Activated naive CD4-positive, alpha-beta T cell treated with anti-CD3 and anti-CD28 coated beads, Interleukin-2, amount 50 U/mL, for 16 hours (primary cell): Measurements from ENCODE around the gene PLCD4.
A peak's percentile ranks its signal among the peaks of the same experiment; 100 is the strongest.

Source experiments
- DNase-seq: peaks from one replicate; pipeline ENCODE4 v3.0.0-alpha.2; 2020

The PLCD4 gene

DNA sequence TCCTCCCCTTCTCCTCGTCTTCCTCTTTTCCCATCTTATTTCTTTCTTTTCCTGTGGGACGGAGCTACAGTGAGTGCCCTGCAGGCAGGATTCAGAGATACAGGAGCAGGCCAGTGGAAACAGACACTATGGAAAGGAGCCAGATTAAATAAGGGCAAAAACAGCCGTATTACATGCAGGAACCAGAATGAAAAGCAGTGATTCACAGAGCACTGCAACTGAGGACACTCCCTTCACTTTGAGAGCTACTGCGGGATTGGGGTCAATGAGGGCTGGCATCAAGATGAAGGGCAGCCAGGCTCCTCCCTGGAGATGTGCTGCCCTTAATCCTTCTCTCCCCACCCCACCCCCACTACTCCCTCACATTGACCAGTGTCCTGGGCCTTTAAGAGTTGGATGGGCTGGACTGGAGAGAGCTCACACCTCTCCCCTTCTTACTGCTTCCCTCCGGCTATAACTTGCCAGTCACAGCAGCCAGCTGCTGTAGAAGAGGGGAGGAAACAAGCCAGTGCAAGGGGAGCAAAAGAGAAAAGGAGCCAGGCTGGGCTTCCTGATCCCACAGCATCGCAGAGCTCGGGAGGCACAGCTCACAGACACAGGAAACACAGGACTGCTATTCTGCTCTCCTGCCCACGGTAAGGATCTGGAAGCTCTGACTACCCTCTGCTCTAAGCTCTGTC, at the start of gene PLCD4:
Gene PLCD4 (plus strand): TSS at position 464 of the 680 bp plus-strand sequence. CDS start 7,841 bp downstream, outside the sequence.
- DNase-seq, result no peak

DNA sequence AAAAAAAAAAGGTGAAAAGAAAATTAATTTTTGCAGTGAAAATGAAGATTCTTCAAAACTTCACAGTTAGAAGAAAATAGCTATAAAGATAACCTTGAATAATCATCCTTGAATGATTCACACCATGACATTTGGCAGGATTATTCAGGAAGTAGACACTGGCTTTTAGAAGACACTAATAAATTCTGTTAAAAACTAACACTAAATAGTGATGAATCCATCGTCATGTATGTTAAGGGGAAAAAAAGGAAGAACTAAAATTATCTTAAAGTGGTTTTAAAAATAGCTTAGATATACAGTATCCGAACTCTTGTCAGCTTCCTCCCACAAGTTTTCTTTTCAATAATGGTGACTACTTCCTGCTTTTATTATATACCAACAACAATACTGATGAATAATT, 49.8 kb upstream of the PLCD4 start:
- no peak for DNase-seq

DNA sequence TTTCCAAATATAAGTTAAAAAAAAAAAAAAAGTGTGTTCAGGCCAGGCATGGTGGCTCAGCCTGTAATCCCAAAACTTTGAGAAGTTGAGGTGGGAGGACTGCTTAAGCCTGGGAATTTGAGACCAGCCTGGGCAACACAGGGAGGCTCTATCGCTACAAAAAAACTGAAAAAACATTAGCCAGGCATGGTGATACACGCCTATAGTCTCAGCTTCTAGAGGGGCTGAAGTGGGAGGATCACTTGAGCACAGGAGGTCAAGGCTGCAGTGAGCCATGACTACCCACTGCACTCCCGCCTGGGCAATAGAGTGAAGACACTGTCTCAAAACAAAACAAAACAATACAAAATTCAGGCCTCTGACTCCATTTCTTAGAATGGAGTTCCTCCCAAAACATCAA, 48.7 kb upstream of the PLCD4 start:
- no peak for DNase-seq

DNA sequence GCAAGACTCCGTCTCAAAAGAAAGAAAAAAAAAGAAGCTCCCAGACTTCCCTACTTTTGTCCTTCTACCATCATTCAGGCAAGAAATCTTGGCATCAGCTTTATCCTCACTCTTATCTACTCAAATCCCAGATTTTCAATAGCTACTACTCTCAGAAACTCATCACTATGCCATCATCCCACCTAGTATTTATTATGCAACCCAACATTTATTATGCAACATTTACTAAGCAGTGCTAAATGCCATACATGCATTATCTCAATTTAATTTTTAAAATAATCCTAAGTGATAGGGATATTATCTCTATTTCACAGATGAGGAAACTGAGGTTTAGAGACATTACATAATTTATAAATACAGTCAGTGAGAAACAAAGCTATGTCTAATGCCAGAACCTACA, 43.6 kb upstream of the PLCD4 start:
- no peak for DNase-seq

DNA sequence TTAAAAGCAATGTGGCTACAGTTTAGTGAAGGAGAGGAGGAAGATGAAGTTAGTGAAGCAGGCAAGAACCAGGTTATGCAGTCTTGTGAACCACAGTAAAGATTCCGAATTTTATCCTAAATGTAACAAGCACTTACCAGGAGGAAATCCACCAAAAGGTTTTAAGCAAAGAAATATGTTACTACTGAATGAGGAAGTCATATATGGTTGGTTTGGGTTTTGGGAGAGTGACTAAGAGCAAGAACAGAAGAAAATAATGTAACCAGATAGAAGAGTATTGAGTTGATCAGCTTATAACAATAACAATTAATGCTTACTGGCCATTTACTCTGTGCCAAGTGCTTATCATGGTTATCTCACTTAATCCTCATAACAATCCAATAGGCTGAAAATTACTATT, 41.4 kb upstream of the PLCD4 start:
- no peak for DNase-seq

DNA sequence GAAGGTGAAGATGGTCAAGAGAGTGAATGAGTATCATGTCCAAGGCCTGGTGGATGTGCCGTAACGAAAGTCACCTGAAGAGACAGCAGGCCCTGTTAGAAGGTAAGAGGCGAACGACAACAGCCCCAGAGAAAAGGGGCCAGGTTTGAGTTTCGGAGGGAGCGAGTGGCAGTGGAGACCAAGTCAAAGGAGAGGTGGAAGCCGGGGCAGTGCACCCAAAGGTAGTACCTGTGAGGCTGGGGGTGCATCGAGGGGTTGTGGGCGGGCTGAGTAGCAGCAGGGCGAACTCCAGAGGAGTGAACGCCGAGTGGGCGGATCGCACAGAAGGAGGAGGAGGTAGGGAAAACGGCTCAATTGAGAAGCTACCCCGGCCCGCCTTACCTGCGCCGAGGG, 39.9 kb upstream of the PLCD4 start:
- DNase-seq, result peak; percentile 82

DNA sequence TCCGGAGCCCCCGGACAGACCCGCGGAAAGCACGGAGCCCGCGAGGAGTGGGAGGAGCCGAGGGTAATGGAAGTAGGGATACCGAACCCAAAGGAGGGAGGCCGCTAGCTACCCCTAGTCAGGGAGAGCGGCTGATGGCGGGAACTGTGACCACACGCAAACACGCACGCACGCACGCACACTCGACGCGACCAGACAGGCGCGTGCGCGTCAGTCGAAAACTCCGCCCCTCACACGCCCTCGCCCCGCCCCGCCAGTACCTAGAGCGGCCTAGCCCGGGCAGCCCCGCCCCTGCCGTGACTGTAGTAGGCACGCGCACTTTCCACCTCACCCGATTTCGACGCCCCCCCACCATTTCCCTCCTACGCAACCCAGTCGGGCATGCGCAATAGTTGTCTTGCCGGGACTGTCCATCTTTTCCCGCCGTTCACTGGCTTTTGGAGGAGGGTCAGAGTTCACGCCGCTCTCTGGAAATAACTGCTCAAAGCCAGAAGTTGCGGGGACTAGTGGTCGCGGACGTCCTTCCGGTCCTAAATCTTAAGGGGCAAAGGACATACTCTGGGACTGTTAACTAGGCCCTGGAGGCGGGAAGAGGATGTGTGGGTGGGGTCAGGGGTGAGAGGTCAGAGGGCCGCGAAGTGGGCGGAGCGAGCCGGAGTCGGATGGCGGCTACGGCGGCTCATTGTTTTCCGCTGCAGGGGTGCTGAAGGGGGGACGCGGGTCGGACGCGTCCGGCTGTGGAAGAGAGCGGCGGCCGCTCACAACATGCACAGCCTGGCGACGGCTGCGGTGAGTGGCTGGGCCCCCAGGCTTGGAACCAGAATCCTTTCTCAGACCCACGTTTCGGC, 39.3 kb upstream of the PLCD4 start, which contains the start of the genes CNOT9 and USP37:
Gene CNOT9 (plus strand): TSS at position 650 of the 848 bp plus-strand sequence. CDS start 116 bp downstream, at position 766.
Gene USP37 (minus strand): TSS at position 162 of the 848 bp plus-strand sequence. CDS start 9,698 bp downstream, outside the sequence.
- DNase-seq, result peak; percentile 100

DNA sequence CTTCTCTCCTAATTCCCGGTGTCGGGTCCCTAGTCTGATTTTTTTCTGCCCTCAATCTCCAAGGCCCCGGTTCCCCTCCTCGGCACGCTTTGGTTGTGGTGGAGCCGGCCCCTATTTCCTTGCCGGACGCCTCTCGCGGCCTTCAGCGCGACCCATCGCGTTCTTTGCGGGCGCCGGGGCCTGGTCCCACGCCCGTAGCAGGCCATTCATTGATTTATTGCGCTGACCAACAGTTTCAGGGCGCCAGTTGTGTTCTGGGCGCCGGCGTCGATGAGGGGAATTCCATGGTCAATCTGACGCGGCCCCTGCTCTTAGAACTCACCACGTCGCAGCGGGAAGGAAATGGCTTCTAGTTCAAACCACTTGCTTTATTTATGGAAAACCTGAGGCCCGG, 38.7 kb upstream of the PLCD4 start:
- DNase-seq, result peak; percentile 52

DNA sequence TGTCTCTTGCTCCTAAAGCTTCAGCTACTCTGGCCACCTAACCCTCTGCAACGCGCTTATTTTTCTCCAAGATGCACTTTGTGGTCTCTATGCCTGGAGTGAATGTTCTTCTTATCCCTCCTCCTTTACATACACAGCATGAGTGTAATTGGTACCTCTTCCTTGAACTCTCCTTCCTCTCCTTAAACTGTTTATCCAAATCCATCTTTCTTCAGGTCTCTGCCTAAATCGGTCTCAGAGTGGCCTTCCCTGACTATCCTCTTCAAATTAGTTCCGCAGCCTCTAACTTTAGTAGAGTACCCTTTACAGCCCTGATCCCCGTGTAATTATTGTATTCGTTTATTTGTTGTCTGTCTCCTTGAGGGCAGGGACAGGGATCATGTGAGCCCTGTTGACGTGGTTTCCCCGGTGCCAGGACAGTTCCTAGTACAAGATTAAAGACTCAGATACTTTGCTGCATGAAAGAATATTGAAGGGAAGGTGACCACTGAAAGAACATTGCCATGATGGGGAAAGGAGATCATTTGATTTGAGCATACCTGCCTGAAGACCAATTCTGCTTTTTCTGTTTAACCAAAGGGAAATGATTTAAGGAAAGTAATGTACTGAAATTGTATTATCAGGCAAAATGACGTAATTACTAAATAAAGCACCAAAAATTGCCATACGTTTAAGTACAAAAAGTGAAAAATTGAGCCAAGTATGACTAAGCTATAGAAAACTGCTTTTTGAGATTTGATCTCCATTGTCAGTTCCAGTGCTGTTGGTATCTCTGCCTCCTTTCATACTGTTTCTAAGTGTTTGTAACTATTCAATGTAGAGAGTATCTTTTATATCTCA, 37.8 kb upstream of the PLCD4 start:
- no peak for DNase-seq

DNA sequence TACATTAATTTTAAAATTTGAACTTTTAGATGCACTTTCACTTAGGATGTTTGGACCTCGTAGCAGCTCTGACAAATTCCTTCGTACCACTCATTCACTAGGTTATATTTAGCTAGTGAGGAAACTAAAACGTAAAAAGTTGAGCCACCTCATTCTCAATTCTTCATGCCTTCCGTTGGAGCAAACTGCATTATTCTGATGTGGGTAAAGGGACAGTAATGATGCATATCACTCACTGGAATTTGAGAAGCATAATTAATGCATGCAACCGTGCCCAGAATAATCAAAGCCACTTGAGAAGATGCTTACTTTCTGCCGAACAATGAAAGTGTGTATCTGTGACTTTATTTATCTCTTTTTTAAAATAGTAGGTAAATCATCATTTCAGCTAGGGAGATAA, 36.8 kb upstream of the PLCD4 start:
- DNase-seq, result no peak

DNA sequence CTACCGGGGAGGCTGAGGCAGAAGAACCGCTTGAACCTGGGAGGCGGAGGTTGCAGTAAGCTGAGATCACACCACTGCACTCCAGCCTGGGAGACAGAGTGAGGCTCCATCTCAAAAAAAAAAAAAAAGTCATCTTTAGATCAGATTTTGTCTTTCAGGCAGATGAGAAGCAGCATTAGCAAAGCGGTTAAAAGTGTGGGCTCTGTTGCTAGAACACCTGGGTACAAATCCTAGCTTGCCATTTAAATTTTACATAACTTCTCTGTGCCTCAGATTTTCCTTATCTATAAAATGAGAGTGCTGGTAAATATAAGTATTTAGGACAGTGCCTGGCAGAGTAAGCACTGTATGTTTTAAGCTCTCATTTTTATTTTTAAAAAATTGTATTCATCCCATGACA, 30.8 kb upstream of the PLCD4 start:
- no peak for DNase-seq

DNA sequence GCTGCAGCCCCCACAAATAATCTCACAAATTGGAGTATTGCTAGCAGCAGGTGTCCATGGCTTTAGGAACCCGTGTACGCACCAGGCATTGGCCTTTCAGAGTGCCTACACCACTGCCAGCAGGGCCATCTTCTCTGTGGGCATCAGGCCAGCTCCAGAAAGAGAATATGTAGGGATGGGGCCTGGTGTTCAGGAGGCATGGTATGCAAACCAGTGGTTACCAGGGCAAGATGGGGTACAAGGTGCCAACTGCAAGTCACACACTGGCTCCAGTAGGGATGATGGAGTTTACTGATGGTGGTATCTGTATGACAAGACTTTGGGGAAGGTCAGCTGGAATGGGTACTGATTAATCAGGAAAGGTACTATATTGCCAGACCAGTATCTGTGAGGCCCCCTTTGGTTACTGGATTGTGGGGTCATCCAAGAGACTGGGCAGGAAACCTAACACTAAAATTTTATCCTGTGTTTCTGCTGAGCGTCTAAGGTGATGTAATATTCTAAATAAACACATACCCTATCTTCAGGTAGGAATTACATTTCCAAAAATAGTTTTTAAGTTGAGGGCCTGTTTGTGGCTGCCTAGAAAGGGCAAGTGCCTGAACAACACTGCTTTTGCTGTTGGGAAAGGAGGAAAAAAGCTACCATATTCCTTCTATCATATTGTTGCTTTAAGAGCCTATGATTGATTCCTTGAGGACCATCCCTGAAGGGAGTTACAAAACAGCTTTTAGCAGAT, 30.0 kb upstream of the PLCD4 start:
- DNase-seq, result no peak

DNA sequence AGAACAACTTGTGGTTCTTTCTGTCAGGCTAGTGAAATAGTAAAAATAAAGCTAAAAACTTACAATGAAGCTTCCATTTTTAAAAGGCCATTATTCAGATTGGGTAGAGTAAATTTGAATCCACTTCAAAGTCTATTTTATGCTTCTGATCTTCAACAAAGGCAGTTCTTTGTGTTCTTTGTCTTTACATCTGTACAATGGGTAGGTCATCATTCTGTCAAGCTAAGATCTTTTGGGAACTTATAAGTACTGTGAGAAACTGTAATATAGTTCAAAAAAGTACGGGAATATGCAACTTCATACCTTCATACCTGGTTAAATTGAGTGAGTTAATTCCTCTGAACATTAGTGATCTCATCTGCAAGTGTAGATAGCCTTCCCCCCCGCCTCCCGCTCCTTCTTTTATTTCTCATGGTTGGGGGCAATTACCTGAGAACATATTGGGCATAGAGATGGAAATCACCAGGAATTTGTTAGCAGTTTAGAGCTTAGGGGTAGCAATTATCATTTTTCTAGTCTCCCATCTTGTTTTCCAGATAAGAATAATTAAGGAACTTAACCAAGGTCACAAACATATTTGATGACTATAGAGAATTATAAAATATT, 29.3 kb upstream of the PLCD4 start:
- DNase-seq, result no peak

DNA sequence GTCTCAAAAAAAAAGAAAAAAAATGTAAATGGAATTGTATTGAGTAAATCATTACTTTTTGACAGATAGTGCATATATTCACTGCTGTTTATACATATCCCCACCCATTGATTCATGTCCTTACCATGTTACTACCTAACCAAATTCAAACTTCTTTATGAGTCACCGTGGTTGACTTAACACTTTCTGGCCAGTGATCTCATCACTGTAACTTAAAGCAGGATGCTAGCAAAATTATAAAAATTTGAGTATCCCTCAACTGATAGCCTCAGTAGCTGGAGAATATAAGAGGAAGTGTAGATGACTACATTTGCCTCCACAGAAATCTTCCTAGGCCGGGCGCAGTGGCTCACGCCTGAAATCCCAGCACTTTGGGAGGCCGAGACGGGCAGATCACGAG, 25.6 kb upstream of the PLCD4 start:
- no peak for DNase-seq

DNA sequence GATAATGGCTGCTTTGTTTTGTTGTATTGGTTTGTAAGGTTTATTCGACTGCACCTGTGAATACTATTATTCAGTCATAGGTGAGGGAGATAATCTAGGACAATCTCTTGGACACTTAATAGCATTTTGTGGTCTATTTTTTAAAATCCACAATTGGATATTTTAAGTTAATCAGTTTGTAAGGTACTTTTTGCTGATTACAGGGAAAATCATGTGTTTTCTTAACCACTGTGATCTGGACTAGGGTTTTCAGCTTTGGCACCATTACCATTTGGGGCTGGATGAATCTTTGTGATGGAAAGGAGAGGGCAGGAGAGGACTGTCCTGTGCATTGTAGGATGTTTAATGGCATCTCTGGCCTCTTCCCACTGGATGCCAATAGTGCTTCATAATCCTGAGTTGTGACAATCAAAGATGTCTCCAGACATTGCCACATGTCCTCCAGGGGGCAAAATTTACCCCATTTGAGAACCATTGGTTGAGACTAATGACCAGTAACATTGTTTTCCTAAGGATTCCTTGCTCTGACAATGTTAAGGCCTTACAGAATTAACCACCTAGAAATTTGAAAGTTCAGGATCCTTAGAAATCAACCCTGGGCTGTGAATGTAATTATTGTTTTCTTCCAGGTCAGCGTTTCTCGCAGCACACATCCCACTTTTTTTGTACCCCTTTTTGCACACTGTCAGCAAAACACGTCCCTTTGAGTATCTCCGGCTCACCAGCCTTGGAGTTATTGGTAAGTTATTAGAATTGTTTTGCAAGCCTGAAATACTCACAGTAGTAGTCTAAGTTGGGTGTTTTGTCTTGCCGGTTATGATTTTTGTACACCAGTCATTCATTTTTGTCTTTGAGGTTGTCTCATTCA, 23.5 kb upstream of the PLCD4 start:
- no peak for DNase-seq

DNA sequence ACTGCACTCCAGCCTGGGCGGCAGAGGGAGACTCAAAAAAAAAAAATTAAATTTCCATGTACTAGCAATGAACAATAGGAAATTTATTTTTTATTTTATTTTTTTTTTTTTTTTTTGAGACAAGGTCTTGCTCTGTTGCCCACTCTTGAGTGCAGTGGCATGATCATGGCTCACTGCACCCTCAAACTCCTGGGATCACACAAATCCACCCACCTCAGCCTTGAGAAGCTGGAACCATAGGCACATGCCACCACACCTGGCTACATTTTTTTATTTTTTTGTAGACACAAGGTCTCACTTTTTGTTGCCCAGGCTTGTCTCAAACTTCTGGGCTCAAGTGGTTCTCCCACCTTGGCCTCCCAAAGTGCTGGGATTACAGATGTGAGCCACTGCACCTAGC, 22.2 kb upstream of the PLCD4 start:
- no peak for DNase-seq

DNA sequence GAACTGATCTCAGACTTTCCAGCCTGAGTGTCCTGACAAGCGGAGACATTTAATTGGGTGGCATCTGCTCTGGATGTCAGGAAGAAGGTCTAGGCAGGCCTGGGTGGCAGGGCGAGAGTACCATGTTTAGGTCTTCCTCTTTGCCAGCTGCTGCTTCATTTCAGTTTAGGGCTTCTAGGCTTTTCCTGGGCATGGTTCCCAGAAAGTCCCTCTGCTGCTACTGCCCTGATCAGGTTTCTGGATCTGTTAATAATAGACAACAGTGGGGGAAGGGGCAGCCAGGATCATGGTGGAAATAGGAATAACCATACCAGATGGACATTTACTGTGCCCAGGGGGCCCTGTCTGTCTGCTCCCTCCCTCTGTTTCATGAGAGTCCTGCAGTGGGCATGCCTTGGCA, 2.3 kb upstream of the PLCD4 start:
- DNase-seq, result no peak

DNA sequence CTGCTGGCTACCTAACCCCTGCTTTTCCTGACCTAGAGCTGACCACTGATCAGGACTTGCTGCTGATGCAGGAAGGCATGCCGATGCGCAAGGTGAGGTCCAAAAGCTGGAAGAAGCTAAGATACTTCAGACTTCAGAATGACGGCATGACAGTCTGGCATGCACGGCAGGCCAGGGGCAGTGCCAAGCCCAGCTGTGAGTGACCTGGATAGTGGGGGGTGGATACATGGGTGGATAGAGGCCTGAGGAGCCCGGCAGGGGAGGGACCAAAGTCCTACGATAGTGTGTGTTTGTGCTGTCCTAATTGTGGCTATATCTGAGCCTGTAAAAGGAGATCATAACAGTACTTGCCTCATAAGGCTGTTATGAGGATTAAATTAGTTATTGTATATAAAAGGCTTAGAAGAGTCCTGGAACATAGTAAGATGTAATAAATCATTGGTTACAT, 8.2 kb downstream of the PLCD4 start:
- DNase-seq, result no peak

DNA sequence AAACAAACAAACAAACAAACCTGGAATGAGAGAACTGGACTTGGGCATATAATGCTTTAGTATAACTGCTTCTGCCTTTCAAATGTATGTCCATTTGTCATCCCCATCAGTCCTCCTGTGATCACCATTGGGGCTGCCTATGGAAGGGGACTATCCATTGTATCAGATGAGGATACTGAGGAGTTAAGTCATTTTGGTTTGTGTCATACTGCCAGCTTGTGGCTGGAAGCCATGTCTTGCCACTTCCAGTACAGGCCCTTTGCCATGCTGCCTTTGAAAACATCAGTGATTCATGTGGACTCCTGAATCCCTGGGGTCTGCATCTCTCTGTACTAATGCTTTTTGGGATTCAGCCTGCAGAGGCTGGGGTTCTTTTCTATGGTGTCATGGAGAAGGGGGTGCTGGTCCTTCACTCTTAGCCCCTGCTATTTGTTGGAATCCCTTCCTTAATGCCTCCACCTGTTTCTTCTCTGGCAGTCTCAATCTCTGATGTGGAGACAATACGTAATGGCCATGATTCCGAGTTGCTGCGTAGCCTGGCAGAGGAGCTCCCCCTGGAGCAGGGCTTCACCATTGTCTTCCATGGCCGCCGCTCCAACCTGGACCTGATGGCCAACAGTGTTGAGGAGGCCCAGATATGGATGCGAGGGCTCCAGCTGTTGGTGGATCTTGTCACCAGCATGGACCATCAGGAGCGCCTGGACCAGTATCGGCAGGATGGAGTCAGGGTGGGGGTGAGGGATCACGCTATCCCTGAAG, 10.6 kb downstream of the PLCD4 start:
- no peak for DNase-seq

DNA sequence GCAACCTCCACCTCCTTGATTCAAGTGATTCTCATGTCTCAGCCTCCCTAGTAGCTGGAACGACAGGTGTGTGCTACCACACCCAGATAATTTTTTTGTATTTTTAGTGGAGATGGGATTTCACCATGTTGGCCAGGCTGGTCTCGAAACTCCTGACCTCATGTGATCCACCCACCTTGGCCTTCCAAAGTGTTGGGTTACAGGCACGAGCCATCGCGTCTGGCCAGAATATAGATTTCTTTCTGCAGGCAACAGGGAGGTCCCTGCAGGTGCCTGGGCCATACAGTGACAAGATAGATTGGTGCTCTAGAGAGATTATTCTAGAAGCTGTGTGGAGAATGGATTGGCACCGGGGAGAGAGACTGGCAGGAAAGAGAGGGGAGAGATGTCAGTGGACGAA, 13.3 kb downstream of the PLCD4 start:
- no peak for DNase-seq
